ENCODE results near the gene CENPO.

Gene CENPO

GRCh38 chr2:24837996-24838513 is 44.8 kb downstream of the CENPO start:
- DNase-seq (ENCODE audit: low read depth in 1 of 2, low spot score in 1 of 2) = no peak
- TF ChIP-seq GABPA (IDR thresholded peaks at IDR 0.05; ENCODE audit: low read depth) (no peak), SPI1 (IDR thresholded peaks at IDR 0.05; ENCODE audit: borderline replicate concordance, low read depth) (no peak), CTCF (IDR thresholded peaks at IDR 0.05; ENCODE audit: insufficient read depth, low read length) (no peak), POLR2AphosphoS5 (IDR thresholded peaks at IDR 0.05; ENCODE audit: low read depth) (no peak)
- TF ChIP-seq, protein P1, sequence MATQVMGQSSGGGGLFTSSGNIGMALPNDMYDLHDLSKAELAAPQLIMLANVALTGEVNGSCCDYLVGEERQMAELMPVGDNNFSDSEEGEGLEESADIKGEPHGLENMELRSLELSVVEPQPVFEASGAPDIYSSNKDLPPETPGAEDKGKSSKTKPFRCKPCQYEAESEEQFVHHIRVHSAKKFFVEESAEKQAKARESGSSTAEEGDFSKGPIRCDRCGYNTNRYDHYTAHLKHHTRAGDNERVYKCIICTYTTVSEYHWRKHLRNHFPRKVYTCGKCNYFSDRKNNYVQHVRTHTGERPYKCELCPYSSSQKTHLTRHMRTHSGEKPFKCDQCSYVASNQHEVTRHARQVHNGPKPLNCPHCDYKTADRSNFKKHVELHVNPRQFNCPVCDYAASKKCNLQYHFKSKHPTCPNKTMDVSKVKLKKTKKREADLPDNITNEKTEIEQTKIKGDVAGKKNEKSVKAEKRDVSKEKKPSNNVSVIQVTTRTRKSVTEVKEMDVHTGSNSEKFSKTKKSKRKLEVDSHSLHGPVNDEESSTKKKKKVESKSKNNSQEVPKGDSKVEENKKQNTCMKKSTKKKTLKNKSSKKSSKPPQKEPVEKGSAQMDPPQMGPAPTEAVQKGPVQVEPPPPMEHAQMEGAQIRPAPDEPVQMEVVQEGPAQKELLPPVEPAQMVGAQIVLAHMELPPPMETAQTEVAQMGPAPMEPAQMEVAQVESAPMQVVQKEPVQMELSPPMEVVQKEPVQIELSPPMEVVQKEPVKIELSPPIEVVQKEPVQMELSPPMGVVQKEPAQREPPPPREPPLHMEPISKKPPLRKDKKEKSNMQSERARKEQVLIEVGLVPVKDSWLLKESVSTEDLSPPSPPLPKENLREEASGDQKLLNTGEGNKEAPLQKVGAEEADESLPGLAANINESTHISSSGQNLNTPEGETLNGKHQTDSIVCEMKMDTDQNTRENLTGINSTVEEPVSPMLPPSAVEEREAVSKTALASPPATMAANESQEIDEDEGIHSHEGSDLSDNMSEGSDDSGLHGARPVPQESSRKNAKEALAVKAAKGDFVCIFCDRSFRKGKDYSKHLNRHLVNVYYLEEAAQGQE (IDR thresholded peaks at IDR 0.05; ENCODE audit: insufficient replicate concordance, low read depth) = no peak
- H3K27me3 ChIP-seq (ENCODE audit: insufficient read depth, poor library complexity, severe bottlenecking) = no peaks in the 10 kb centered on the region
- no peak overlapping the region for H3K4me3 ChIP-seq (replicated peaks; ENCODE audit: insufficient read depth, low read length)
- H3K27ac ChIP-seq (replicated peaks) = no peak overlapping the region

DNA sequence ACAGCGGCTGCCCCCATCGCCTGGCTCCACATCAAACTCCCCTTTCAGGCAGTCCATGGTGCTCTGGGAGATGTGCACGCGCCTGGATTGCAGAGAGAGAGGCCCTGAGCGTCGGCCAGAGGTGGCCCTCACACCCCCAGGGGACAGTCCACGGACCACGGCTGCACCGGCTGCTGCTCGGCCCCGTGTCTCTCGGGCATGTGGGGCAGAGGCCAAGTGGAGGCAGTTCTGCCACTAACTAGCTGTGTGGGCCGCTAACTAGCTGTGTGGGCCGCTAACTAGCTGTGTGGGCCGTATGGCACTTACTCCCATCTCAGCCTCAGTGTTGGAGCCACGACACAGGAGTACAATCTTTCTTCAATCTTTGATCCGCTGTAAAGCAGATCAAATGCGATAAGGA is 45.3 kb downstream of the CENPO start:
- TF ChIP-seq POLR2AphosphoS5 (IDR thresholded peaks at IDR 0.05; ENCODE audit: low read depth) = no peak
- TF ChIP-seq SPI1 (IDR thresholded peaks at IDR 0.05; ENCODE audit: borderline replicate concordance, low read depth) = no peak
- TF ChIP-seq, protein P1 (IDR thresholded peaks at IDR 0.05; ENCODE audit: insufficient replicate concordance, low read depth) = no peak
- TF ChIP-seq GABPA (IDR thresholded peaks at IDR 0.05; ENCODE audit: low read depth) = no peak
- TF ChIP-seq CTCF (IDR thresholded peaks at IDR 0.05; ENCODE audit: insufficient read depth, low read length) = no peak
- no peak for DNase-seq (ENCODE audit: low read depth in 1 of 2, low spot score in 1 of 2)
- Histone ChIP-seq H3K27me3 (ENCODE audit: insufficient read depth, poor library complexity, severe bottlenecking) (no peaks in the 10 kb centered on the region), H3K4me3 (replicated peaks; ENCODE audit: insufficient read depth, low read length) (no peak overlapping the region), H3K27ac (replicated peaks) (no peak overlapping the region)

DNA sequence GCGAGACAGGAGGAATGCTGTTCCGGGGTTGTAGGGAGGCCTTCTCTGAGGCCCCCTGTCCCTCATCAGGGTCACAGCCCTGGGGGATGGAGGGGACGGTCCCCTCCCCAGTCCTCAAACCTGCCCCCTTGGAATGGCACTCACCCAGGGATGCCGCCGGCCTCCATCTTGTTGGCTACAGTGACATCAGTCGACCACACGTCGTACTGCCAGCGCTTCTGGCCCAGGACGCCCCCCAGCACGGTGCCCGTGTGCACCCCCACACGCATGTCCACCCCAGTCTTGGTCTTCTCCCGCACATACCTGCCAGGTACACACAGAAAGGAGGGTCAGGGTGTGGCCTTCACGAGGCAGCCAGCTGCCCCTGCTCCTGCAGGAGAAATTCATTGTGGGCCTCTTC is 46.5 kb downstream of the CENPO start:
- TF ChIP-seq, protein P1 (IDR thresholded peaks at IDR 0.05; ENCODE audit: insufficient replicate concordance, low read depth) = no peak
- TF ChIP-seq GABPA (IDR thresholded peaks at IDR 0.05; ENCODE audit: low read depth) = no peak
- no peak for TF ChIP-seq POLR2AphosphoS5 (IDR thresholded peaks at IDR 0.05; ENCODE audit: low read depth)
- no peak for TF ChIP-seq CTCF (IDR thresholded peaks at IDR 0.05; ENCODE audit: insufficient read depth, low read length)
- no peak for TF ChIP-seq SPI1 (IDR thresholded peaks at IDR 0.05; ENCODE audit: borderline replicate concordance, low read depth)
- Histone ChIP-seq H3K4me3 (replicated peaks; ENCODE audit: insufficient read depth, low read length) (no peak overlapping the region), H3K27me3 (ENCODE audit: insufficient read depth, poor library complexity, severe bottlenecking) (no peaks in the 10 kb centered on the region), H3K27ac (replicated peaks) (no peak overlapping the region)
- DNase-seq (ENCODE audit: low read depth in 1 of 2, low spot score in 1 of 2) = no peak
